Suppressor macrophage (primary cell): ENCODE measurements around the gene DDX47.
"Not testable (repeated sequence)": the region's sequence is repeated elsewhere in the genome, so short reads cannot be mapped to it uniquely, and the experiment has no call there.

Experiments used
- DNase-seq, 4 experiments: peaks; one replicate each; pipeline ENCODE4 v3.0.0-alpha.2; 2020 to 2022

The DDX47 gene

GRCh38 chr12:12875301-12875700 lies 62.2 kb downstream of the DDX47 start:
- not testable (repeated sequence) for DNase-seq

GRCh38 chr12:12877153-12877768 lies 64.1 kb downstream of the DDX47 start:
- DNase-seq, result no peak

GRCh38 chr12:12877781-12878455 lies 64.8 kb downstream of the DDX47 start:
- DNase-seq, result no peak
